Stimulated activated CD8-positive, alpha-beta memory T cell treated with anti-CD3 and anti-CD28 coated beads, Interleukin-12 subunit alpha, Interleukin-12 subunit beta, amount 100 ng/mL, for 4 hours (primary cell): Measurements from ENCODE around the gene CCDC6.

Source experiments
- DNase-seq: peaks from one replicate; pipeline ENCODE4 v3.0.0-alpha.2; 2020; ENCODE audit warnings: low read depth

Gene CCDC6

GRCh38 chr10:59851864-59852263 is 54.5 kb downstream of the CCDC6 start:
- no peak for DNase-seq

GRCh38 chr10:59847888-59848287 is 58.5 kb downstream of the CCDC6 start:
- no peak for DNase-seq

DNA sequence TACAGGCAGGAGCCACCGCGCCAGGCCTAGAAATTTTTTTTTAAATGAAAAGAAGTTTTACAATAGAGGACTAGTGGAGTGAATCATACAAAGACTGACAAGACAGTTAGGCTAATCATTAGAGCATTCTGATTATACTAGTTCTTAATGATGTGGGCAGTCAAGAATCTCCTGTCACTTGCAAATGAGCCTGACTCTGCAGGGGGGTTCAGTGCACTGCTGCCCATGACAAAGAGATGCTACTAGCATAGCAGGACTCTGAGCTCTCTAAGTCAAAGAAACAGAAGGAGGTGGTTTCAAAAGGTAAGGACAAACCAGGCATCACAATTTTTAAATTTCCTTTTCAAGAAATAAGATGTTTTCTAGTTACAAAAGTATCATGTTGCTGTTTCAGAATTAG is 59.0 kb downstream of the CCDC6 start:
- DNase-seq: no peak

GRCh38 chr10:59844436-59844835 is 61.9 kb downstream of the CCDC6 start:
- DNase-seq: no peak

GRCh38 chr10:59843748-59844147 is 62.6 kb downstream of the CCDC6 start:
- no peak for DNase-seq

- no peak for DNase-seq
Measured at GRCh38 chr10:59839576-59839975, 66.8 kb downstream of the CCDC6 start.

DNA sequence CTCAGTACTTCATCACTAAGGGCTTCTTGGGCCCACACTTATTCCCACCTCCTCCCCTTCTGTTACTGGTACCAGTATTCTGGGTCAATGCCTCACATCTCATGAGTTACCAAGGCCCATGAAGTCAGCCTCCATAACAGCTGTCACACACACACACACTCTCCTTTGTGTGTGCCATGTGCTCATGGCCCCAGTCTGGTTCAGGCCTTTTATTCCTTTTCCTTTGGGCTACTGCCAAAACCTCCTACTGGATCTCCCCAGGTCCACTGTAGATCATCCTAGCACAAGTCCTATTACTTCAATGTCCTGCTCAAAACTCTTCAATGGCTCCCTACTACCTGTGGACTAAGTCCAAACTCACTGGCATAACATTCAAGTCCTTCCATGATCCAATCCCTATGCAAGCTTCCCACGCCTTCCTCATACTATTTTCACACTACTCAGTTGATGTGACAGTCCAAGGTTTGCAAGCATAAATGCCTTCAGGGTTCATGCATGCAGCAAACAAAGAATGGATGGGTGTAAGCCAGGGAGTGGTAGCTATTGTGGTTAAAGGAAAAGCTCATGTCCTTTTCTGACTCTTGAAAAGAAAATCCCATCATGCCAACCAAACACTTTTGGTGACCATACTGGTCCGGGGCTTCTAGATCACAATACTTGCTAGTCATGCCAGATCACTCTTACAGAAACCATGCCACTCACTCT is 68.1 kb downstream of the CCDC6 start:
- DNase-seq: no peak

GRCh38 chr10:59833810-59834209 is 72.5 kb downstream of the CCDC6 start:
- DNase-seq: no peak

- no peak for DNase-seq
Measured at GRCh38 chr10:59832506-59832905, 73.8 kb downstream of the CCDC6 start.

DNA sequence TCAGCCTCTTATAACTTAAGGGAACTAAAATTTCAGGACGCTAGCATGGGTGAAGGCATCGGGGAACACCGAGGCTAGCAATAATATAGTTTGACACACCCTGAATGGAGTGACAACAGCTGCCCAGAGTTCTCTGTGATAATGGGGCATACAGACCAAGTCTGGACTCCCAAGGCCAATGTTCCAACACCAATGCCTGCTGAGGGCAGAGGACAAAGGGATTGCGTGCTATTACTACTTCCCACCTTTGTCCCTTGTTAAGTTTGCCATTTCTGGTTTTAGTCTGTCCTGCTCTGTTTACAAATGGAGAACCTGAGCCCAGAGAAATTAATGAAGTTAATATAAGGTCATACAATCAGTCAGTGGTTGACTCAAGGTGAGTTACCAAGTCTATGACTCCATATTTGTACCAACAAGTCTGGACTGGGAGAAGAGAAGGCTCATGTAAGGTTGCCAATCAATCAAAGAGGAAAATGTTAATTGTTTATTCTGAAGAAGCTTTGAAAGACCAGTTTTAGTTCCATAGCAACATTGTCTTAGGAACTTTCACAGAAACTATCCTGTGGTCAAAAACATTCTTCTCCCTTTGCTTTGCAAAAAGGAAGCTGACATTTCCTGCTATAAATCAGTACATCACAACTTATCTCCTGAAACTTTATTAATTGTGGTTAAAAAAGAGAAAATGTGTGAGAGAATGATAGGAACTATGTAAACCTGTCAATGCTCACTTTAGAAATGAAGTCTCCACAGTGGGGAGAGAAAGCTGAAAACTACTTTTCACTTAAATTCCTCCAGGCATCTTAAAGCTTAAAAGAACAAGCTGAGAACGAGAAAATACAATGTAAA is 74.5 kb downstream of the CCDC6 start:
- DNase-seq: no peak

- no peak for DNase-seq
Measured at GRCh38 chr10:59830601-59831259, 75.6 kb downstream of the CCDC6 start.

GRCh38 chr10:59829601-59830000 is 76.8 kb downstream of the CCDC6 start:
- no peak for DNase-seq

DNA sequence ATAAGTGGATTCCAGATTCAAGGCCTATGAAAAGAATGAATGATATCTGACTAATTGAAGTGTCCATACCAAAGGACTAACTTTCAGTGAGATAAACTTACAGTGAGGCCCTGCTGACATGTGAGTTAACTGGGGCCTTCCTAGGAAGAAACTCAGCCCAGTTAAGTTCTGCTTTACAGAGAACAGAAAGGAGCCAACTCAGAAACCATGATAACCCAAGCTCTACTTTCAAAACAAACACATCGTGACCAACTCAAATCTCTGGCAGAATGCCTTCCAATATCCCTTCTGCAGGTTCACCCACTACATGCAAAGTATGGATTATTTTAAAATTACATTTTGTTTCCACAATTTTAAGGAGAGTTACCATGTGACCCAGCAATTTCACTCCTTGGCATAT is 77.3 kb downstream of the CCDC6 start:
- no peak for DNase-seq

GRCh38 chr10:59825932-59826331 is 80.4 kb downstream of the CCDC6 start:
- DNase-seq: no peak

GRCh38 chr10:59823751-59824150 is 82.6 kb downstream of the CCDC6 start:
- no peak for DNase-seq

GRCh38 chr10:59823111-59823510 is 83.2 kb downstream of the CCDC6 start:
- DNase-seq: no peak

- no peak for DNase-seq
Measured at GRCh38 chr10:59820471-59820870, 85.9 kb downstream of the CCDC6 start.

DNA sequence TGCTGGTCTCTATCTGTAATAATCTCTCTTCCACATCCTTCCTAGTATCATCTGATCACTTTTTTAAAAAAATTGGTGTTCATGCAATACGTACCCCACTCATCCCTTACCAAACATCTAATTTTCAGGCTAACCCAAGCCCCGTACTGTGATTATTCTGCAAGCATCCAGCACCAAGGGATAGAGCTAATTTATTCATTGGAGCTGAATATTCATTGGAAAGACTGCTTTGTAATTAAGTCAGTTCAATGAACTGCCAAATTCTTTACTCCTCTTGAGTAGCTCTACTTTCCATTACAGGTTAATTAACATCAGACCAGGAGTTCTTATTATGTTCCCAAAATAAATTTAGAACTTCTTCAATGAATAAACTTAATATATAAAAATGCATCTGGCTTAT is 86.7 kb downstream of the CCDC6 start:
- DNase-seq: no peak

DNA sequence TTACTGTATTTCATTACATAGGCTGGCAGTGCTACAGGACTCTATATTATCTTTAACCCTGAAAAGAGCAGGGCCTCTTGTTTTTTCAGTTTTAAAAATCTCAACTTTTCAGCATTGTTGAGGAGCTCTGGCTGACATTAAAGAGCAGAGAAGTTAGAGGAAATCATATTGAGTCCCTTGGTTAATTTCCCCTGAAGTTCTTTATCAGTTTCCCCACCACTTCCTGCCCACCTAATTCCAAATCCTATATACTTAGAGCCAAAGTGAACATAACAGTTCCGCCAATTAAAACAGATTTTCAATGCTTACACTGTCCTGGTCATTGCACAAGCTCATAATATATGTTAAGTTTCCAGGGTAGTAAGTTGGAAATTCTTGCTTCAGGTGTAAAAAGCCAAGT is 87.1 kb downstream of the CCDC6 start:
- DNase-seq: no peak

GRCh38 chr10:59817773-59818172 is 88.6 kb downstream of the CCDC6 start:
- no peak for DNase-seq

DNA sequence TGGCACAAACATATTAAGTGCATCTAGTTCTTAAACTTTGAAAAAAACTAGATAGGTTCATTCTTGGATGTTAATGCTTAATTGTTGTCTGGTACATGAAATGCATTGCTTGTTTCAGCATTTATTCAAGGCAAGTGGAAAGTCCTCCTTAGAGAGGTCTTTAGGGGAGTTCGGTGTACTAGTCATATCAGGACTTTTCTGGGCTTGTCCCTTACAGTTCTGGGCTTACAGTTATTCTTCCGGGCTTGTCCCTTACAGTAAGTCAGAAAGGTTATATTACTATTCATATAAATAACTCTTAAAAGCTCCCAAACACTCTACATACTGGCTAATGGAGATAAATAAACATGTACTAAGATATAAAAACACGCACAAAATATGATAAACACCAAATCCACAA is 91.5 kb downstream of the CCDC6 start:
- DNase-seq: no peak

GRCh38 chr10:59812519-59813122 is 93.7 kb downstream of the CCDC6 start:
- DNase-seq: no peak

- no peak for DNase-seq
Measured at GRCh38 chr10:59809644-59809974, 96.7 kb downstream of the CCDC6 start.
